Liver (tissue), 9 donors: ENCODE results near the gene TNFSF10. TPM values are rescaled to one million over a fixed set of nuclear protein-coding genes. Genes with fewer than 3 reads are reported as not detected.

Experiments used
- DNase-seq: peaks from one replicate; pipeline ENCODE4 v3.0.0-alpha.2; 2017; ENCODE audit warnings: low spot score
- H3K27ac ChIP-seq, 2 donors: one replicate each; pipeline ENCODE4 v1.7.0; 2013; ENCODE audit warnings: inconsistent platforms in 2 of 2, low read length in 2 of 2, control low read depth in 1 of 2, low read depth in 1 of 2, mild to moderate bottlenecking in 1 of 2
- H3K27me3 ChIP-seq, 4 donors: one replicate each; pipeline versions ENCODE4 v1.6.1 to v1.7.0; 2013; ENCODE audit warnings: low read length in 3 of 4, inconsistent platforms in 1 of 4, mild to moderate bottlenecking in 1 of 4, moderate library complexity in 1 of 4; ENCODE audit not compliant: control insufficient read depth in 4 of 4, insufficient read depth in 4 of 4
- H3K36me3 ChIP-seq, 4 donors: one replicate each; pipeline versions ENCODE4 v1.6.1 to v1.7.0; 2013; ENCODE audit warnings: low read length in 3 of 4, mild to moderate bottlenecking in 3 of 4, low read depth in 1 of 4, moderate library complexity in 1 of 4; ENCODE audit not compliant: control insufficient read depth in 4 of 4, insufficient read depth in 3 of 4
- H3K4me1 ChIP-seq, 4 donors: one replicate each; pipeline versions ENCODE4 v1.6.1 to v1.7.0; 2013; ENCODE audit warnings: low read length in 3 of 4, mild to moderate bottlenecking in 3 of 4, moderate library complexity in 1 of 4; ENCODE audit not compliant: control insufficient read depth in 4 of 4, insufficient read depth in 4 of 4
- H3K4me3 ChIP-seq, 3 donors: one replicate each; pipeline versions ENCODE4 v1.6.1 to v1.7.0; 2013; ENCODE audit warnings: low read length in 3 of 3, control low read depth in 1 of 3, low read depth in 1 of 3, mild to moderate bottlenecking in 1 of 3
- H3K9ac ChIP-seq, 2 donors: one replicate each; pipeline ENCODE4 v1.7.0; 2013; ENCODE audit warnings: low read length in 2 of 2, mild to moderate bottlenecking in 2 of 2, moderate library complexity in 2 of 2, control low read depth in 1 of 2, low read depth in 1 of 2
- H3K9me3 ChIP-seq, 4 donors: one replicate each; pipeline versions ENCODE4 v1.6.1 to v1.7.0; 2013; ENCODE audit warnings: low read length in 3 of 4; ENCODE audit not compliant: control insufficient read depth in 4 of 4
- ATF3 ChIP-seq: IDR thresholded peaks from 2 replicates; pipeline ENCODE4 v1.6.1; 2016; ENCODE audit warnings: antibody characterized with exemption
- CTCF ChIP-seq: fragments of 150-350 bp; IDR thresholded peaks from 2 replicates; pipeline ENCODE4 v1.5.1; 2017; ENCODE audit warnings: improper control_type of control experiment, low read depth, low read length; ENCODE audit not compliant: missing input control
- FOXA1 ChIP-seq: IDR thresholded peaks from 2 replicates; pipeline ENCODE4 v1.6.1; 2016; ENCODE audit warnings: antibody characterized with exemption
- FOXA2 ChIP-seq: IDR thresholded peaks from 2 replicates; pipeline ENCODE4 v1.6.1; 2016; ENCODE audit warnings: antibody characterized with exemption
- GABPA ChIP-seq, 2 donors: IDR thresholded peaks in 1 of 2; conservative IDR thresholded peaks in 1 of 2; 2 replicates each; pipeline ENCODE4 v1.6.1; 2016; ENCODE audit warnings: antibody characterized with exemption in 2 of 2, mild to moderate bottlenecking in 1 of 2, moderate library complexity in 1 of 2
- HNF4A ChIP-seq, 2 donors: conservative IDR thresholded peaks; 2 replicates each; pipeline ENCODE4 v1.6.1; 2016; ENCODE audit warnings: antibody characterized with exemption in 2 of 2, mild to moderate bottlenecking in 2 of 2
- HNF4G ChIP-seq: IDR thresholded peaks from 2 replicates; pipeline ENCODE4 v1.6.1; 2016; ENCODE audit warnings: antibody characterized with exemption
- JUND ChIP-seq, 2 donors: IDR thresholded peaks; 2 replicates each; pipeline ENCODE4 v1.6.1; 2016; ENCODE audit warnings: antibody characterized with exemption in 2 of 2
- MAX ChIP-seq: IDR thresholded peaks from 2 replicates; pipeline ENCODE4 v1.6.1; 2016; ENCODE audit warnings: antibody characterized with exemption
- NR2F2 ChIP-seq: IDR thresholded peaks from 2 replicates; pipeline ENCODE4 v1.6.1; 2016; ENCODE audit warnings: antibody characterized with exemption
- RAD21 ChIP-seq, 2 donors: IDR thresholded peaks; 2 replicates each; pipeline ENCODE4 v1.6.1; 2016; ENCODE audit warnings: antibody characterized with exemption in 2 of 2, mild to moderate bottlenecking in 2 of 2
- REST ChIP-seq: IDR thresholded peaks from 2 replicates; pipeline ENCODE4 v1.6.1; 2016; ENCODE audit warnings: antibody characterized with exemption, mild to moderate bottlenecking
- SP1 ChIP-seq: IDR thresholded peaks from 2 replicates; pipeline ENCODE4 v1.6.1; 2018; ENCODE audit warnings: antibody characterized with exemption, mild to moderate bottlenecking
- TAF1 ChIP-seq: conservative IDR thresholded peaks from 2 replicates; pipeline ENCODE4 v1.6.1; 2016; ENCODE audit warnings: antibody characterized with exemption, mild to moderate bottlenecking
- WGBS: extraction: QIAGEN DNeasy Blood & Tissue Kit; methylation state at CpG from one replicate; pipeline ENCODE4 v1.1.7; 2013; 5-methylcytosine and 5-hydroxymethylcytosine counted together
- polyA plus RNA-seq, 2 donors: library from polyadenylated mRNA; stranded (reverse) in 1 of 2; unstranded in 1 of 2; fragments of 200-250 nt in 1 of 2; fragments of >200 nt in 1 of 2; fragmentation: Nextera tagmentation in 1 of 2; extraction: Ambion mirVana in 1 of 2; gene quantifications; one replicate each; pipeline versions ENCODE4 v1.2.1 to v1.2.3, GENCODE V29; 2013 to 2015
- total RNA-seq, 2 donors: library from RNA; depleted of rRNA; stranded (reverse); fragments of >200 nt; gene quantifications; one replicate each; pipeline ENCODE4 v1.2.3, GENCODE V29; 2014
- donor health status: healthy.
- donor health status: healthy.
- donor health status: healthy.
- donor health status: healthy.
- donor health status: healthy.

The TNFSF10 gene
- total and polyA plus RNA-seq, 4 donors: 16.2 to 67.1 (median 37.5) TPM

GRCh38 chr3:172536505-172536904 lies 13.3 kb upstream of the TNFSF10 start:
- H3K27ac ChIP-seq: no peak overlapping the region

GRCh38 chr3:172530566-172530965 lies 7.3 kb upstream of the TNFSF10 start:
- WGBS: 74% methylated on average over 2 of the region's 2 CpGs

More at GRCh38 chr3:172536505-172536904, 13.3 kb upstream of the TNFSF10 start:
- H3K4me3 ChIP-seq: no peak overlapping the region
- H3K9ac ChIP-seq: no peak overlapping the region
- no peaks in the 10 kb centered on the region for H3K27me3 ChIP-seq
- peaks cover 0 to 17% (median 8%) of the 10 kb centered on the region in 4 donors for H3K4me1 ChIP-seq
- H3K9me3 ChIP-seq: no peaks in the 10 kb centered on the region
- no peaks in the 10 kb centered on the region for H3K36me3 ChIP-seq
- TF ChIP-seq ATF3 (no peak), GABPA (IDR thresholded peaks at IDR 0.05 in 1 of 2, conservative IDR thresholded peaks at IDR 0.05 in 1 of 2) (no peak), NR2F2 (no peak), CTCF (no peak), REST (no peak), SP1 (no peak)
- 93% methylated on average over 1 of the region's 1 CpG for WGBS
- no peak for DNase-seq

More at GRCh38 chr3:172530566-172530965, 7.3 kb upstream of the TNFSF10 start:
- no peaks in the 10 kb centered on the region for H3K9me3 ChIP-seq
- TF ChIP-seq JUND (IDR thresholded peaks at IDR 0.05): no peak
- TF ChIP-seq RAD21 (IDR thresholded peaks at IDR 0.05): no peak
- no peak for TF ChIP-seq ATF3
- no peak for TF ChIP-seq MAX
- TF ChIP-seq FOXA2: no peak
- TF ChIP-seq FOXA1: no peak
- no peak for TF ChIP-seq HNF4G
- no peak for TF ChIP-seq HNF4A (conservative IDR thresholded peaks at IDR 0.05)
- TF ChIP-seq GABPA (IDR thresholded peaks at IDR 0.05 in 1 of 2, conservative IDR thresholded peaks at IDR 0.05 in 1 of 2): no peak
- no peak for TF ChIP-seq TAF1
- no peak for TF ChIP-seq NR2F2
- TF ChIP-seq SP1: no peak
- no peak overlapping the region for H3K9ac ChIP-seq
- H3K27me3 ChIP-seq: no peaks in the 10 kb centered on the region
- H3K27ac ChIP-seq: no peak overlapping the region
- no peaks in the 10 kb centered on the region for H3K36me3 ChIP-seq
- no peak overlapping the region for H3K4me3 ChIP-seq
- no peak for DNase-seq
- H3K4me1 ChIP-seq: peaks cover 0 to 1% (median 0%) of the 10 kb centered on the region in 4 donors
